HG02759 (cell line): ENCODE results near the gene ITGAL.

Experiments used
- ATAC-seq: cut with Tn5 transposase; IDR thresholded peaks from one replicate; pipeline ENCODE4 v1.9.1; 2021; ENCODE audit warnings: mild to moderate bottlenecking, moderate library complexity; ENCODE audit not compliant: unreplicated experiment

The ITGAL gene

GRCh38 chr16:30541502-30542329, 69.2 kb downstream of the ITGAL start:
- no peak for ATAC-seq

DNA sequence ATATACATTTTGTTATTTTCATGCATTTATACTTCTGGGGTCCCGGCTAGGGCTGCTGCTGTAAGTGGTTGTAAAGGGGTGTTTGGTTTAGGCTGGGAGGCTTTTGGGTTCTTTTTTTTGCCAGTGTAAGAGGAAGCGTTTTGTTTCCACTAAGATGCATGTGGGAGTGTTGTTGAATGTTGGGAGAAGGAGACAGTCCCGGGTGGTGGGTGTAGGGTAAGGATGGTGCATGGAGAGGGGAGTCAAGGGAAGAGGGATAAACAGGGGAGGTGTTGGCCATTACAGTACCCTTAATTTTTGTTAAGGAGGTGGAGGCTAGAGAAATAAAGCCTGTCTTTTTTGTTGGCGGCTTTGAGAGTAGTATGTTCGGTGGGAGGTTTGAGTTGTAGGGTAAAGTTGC, 70.5 kb downstream of the ITGAL start:
- no peak for ATAC-seq

DNA sequence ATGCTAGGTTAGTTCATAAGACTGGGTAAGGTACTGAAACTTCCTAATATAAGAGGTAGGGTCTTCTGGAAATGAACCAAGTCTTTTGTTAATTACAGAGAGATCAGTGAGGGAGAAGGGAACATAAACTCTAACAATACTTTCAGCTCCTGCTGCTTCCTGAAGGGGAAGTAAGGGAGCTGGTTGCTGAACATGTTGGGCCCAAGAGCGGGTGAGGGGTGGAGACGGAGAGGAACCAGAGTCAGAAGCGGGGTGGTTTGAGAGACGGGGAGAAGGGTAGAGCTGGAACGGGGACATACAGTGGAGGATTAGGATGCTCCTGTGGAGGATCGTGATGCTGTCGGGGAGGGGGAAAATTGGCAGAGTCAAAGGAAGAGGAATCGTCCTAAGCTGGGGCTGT, 73.6 kb downstream of the ITGAL start:
- ATAC-seq: no peak

DNA sequence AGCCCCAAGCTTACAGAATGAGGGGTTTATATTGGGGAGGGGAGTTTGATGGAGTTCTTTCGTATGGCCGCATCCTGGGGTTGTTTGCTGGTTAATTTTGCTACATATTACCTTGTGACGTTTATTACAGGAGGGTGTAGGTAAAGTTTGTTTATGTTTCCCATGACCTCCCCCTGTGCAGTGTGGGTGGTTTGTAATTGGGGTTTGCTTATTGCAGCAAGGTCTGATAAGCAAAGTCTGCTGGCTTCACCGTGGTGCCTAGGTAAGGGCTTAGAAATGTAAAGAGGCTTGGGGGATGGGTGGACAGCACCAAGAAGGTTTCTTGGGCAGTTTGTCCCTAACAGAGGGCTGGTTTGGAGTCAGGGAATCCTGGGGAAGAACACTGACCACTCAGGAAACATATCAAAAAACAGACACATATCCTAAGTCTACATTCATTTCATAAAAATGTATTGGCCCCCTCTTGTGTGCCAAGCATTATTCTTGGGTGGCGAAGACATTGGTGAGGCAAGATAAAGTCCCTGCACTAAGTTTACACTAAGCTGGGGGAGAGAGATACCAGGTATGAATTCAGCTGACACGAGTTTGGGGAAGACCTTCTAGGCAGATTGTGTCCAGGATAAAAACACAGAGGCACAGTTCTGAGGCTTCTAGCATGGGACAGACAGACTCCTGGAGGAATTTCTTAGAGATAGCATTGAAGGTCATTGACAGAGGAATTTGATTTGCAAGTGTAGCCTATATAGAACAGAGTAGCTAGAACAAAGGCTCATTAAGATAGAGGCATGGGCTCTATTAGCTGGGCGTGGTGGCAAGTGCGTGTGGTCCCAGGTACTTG, 76.1 kb downstream of the ITGAL start:
- ATAC-seq: no peak

- no peak for ATAC-seq
Observed at GRCh38 chr16:30551781-30552180, 79.2 kb downstream of the ITGAL start.

DNA sequence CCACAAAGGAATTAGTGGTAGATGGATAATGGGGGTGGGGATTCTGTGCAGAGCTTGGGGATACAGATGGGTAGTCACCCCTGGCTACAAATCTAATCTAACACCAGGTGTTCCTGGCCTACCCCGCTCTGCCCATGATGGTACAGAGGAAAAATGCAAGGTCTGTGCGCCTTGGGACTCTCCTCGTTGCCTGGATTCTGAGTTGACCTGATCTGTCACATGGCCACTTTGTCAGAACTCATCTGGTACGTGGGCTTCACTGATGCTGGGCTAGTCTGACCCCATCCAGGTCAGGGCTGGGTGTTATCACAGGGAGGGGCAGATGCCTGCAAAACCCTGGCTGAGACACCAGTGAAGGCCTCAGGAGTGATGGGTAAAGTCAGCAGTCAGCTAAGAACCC, 80.4 kb downstream of the ITGAL start:
- no peak for ATAC-seq

- ATAC-seq: no peak
Observed at GRCh38 chr16:30553393-30553899, 80.9 kb downstream of the ITGAL start.

DNA sequence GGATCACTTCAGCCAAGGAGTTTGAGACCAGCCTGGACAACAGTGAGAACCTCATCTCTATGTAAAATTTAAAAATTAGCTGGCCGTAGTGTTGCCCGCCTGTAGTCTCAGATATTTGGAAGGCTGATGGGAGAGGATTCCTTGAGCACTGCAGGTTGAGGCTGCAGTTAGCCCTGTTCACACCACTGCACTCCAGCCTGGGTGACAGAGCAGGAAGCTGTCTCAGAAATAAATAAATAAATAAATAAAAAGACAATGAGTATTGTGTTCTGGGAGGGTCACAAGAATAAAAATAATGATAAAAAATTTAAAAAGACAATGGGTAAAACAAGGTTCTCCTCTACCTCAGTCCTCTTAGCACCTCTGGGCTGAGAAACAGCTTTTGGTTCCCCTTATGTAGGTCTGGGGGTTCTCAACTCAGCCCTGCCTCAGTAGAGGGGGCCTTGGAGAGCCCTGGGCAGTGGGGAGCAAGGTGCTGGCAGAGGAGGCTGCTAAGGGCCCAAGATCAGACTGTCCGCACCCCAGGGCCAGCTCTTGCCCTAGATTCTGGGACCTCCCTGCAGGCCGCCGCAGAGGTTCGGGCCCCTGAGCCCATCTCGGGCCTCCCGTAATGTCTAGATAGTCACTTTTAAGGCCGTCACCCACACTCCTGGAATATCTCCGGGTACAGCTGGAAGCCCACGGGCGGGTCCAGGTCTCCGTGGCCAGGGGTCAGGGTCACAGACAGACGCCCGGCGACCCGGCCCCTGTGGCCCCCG, 82.2 kb downstream of the ITGAL start:
- ATAC-seq: no peak

GRCh38 chr16:30555315-30556124, 83.0 kb downstream of the ITGAL start:
- no peak for ATAC-seq

DNA sequence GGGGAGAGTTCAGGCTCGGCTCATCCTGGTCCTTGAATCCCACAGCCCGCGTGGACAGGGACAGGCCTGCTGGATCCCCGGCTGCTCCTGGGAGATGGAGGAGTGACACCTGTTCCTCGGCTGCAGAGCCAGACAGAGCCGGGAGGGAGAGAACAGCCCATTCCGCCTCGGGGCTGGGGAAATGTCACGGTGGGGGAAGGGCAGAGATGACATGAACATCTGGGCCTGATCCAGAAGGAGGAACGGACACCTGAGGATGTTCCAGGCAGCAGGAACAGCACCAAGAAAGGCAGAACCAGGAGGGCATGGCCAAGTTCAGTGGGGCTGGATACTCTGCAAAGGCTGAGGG, 83.6 kb downstream of the ITGAL start:
- no peak for ATAC-seq

DNA sequence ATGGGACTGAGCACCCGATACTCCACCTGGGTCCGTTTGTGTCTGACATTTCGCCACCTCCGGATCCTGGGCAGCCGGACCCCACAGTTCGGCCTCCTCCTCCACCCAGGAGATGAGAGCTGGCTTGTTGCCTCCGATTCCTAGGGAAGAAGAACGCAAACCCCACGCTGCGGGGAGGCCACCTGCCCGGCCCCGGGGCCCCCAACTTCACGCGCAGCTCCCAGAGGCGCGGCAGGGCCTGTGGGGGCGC, 85.1 kb downstream of the ITGAL start:
- ATAC-seq: peak; percentile 8

GRCh38 chr16:30557957-30558788, 85.6 kb downstream of the ITGAL start, which contains the start of gene ZNF764:
Gene ZNF764, minus strand, starts transcription at chr16:30558374. Its CDS starts 192 bp downstream, at chr16:30558182.
- peak; percentile 89 for ATAC-seq

GRCh38 chr16:30558789-30559377, 86.3 kb downstream of the ITGAL start:
- no peak for ATAC-seq

DNA sequence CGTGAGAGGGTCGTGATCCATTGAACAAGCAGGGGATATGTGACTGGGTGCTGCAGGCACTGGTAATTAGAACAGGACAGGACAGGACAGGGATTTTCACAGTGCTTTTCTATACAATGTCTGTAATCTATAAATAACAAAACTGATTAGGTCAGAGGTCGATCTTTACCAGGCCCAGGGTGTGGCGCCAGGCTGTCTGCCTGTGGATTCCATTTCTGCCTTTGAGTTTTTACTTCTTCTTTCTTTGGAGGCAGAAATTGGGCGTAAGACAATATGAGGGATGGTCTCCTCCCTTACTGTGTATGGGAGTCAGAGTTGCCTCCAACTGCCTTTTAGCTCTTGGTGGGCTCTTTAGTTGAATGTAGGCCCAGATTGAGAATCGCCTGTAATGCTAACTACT, 87.1 kb downstream of the ITGAL start:
- ATAC-seq: no peak

DNA sequence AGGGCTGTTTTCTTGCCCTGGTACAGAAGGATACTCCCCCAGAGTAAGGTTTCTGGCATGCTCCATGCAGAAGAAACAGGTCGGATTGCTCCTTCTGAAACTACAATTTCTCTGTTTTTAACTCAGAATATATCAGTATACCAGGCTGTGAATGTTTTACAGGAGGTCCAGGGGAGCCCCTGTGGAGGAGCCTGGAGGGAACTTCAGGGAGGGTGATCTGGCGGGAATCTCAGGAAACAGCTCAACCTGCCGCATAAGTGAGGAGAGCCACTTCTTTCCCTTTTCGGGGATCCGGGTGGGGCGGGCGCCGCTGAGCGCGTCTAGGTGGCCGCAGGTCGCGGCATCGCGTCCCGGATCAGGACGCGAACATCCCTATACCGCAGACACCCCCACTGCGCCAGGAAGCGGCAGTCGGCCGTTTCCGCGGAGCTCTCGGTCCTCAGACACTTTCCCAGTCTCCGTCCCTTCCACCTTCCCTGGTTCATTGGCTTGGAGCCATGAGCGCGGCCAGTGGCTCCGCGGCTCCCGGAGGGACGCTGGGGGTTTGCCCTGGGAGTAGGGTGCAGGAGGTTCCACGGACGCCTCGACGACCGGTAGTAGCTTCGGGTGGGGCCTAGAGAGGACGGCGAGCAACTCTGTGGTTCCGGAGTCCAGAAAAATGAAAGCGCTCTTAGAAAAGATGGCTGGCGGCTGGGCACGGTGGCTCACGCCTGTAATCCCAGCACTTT, 88.7 kb downstream of the ITGAL start:
- ATAC-seq: no peak

GRCh38 chr16:30562021-30562420, 89.5 kb downstream of the ITGAL start:
- ATAC-seq: no peak

- ATAC-seq: no peak
Observed at GRCh38 chr16:30565526-30565925, 93.0 kb downstream of the ITGAL start.

DNA sequence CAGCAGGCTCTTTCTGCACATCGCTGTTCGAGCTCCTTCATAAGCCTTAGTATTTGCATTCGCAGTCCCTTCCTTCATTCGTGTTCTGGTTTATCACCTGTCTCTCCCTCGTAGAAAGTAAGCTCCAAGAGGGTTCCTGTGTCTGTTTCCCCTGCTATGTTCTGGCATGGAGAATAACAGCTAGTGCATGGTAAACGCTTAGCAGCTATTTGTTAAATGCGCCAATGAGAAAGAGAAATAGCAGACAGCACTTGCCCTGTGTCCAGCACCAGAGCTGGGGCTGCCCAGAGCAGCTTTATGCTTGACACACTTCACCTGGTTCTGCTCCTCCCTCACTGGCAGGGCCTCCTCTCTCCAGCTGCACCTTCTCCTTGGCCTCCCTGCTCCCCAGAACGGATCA, 93.4 kb downstream of the ITGAL start:
- ATAC-seq: no peak

DNA sequence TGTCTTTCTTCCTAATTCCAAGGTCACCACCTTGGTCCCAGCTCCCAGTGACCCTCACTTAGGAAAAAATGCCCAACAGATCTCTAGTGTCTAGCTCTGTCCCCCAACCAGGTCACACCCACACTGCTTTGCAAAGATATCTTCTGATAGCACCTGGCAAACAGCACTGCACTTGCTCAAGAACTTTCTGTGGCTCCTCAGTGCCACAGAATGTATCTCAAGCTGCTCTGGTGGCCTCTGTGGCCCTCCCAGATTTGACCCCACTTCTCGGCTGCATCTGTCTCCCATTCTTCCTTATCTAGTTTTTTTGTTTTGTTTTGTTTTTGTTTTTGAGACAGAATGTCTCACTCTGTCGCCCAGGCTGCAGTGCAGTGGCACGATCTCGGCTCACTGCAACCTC, 94.0 kb downstream of the ITGAL start:
- ATAC-seq: no peak
